GM21717 (cell line): ENCODE results near the gene BCL2L15.

Source experiments
- ATAC-seq: cut with Tn5 transposase; IDR thresholded peaks from one replicate; pipeline ENCODE4 v1.9.1; 2021; ENCODE audit warnings: mild to moderate bottlenecking, moderate library complexity; ENCODE audit not compliant: unreplicated experiment

Gene BCL2L15

DNA sequence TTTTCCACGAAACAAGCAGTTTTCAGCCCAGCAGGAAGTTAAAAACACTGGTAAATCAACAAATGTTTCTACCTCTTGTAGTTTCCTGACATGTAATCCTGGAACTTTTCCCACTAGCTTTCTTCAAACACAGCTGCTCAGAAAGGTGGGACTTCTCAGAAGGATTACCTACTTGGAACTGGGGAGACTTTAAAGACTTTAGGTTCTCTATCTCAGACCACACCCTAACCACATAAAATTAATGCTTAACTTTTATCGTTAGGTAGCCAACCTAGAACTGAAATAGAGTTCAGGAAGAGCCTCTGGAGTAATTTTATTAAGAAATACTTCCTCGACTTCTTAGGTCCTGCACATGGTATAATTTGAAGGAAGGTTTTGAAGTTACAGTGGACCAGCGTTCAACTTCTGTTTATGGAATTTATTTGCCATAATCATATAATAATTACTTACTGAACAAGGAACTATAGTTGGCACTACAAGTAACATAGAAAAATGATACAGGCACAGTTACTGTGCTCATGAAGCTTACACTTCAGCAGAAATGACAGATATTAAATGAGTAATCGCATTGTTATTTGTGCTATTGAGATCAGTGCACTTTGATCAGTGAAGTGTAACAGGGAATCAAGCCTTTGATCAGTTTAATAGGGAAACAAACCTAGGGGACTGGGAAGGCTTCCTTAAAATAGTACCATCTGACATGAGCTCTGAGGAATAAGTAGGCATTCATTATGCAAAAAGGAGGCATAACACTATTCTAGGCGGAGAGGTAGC lies at the start of gene BCL2L15:
TSS of gene BCL2L15 (minus strand) at position 180 of the 774 bp plus-strand sequence. CDS start 206 bp downstream, outside the sequence.
- no peak for ATAC-seq

DNA sequence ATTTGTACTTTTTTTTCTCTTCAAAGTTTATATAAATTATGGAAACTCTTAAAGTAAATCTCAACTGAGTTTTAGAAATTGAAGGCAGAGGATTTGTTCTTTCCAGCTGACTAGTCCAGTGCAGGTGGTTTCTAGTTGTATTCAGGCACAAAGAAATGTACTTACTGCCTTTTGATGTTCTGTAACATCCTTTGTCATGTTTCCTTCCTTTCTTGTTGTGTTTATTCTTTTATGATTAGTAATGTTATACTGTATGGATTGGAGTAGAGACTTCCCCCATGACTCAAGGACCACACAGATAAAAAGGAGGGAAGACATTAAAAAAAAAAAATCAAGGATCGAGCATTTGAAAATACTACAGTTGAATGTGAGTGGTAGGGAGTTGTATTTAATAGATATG lies 49.8 kb upstream of the BCL2L15 start:
- ATAC-seq: no peak

DNA sequence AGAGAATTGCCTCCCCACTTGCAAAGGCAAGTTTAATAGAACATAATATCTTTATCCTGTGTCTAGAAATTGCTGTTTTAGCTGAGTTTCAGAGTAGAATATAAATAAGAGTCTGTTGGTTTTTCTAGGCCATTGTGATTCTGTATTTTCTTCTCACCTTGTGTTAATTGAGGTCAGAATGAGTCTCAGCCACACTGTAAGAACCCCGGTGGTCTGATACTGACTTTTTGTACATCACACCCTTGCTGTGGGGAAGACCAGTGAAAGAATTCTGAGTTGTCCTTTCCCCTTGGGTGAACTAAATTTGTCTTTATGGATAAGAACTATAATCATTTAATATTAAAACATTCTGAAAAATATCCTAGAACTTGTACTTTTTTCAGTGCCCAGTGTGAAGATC lies 48.6 kb upstream of the BCL2L15 start:
- no peak for ATAC-seq

DNA sequence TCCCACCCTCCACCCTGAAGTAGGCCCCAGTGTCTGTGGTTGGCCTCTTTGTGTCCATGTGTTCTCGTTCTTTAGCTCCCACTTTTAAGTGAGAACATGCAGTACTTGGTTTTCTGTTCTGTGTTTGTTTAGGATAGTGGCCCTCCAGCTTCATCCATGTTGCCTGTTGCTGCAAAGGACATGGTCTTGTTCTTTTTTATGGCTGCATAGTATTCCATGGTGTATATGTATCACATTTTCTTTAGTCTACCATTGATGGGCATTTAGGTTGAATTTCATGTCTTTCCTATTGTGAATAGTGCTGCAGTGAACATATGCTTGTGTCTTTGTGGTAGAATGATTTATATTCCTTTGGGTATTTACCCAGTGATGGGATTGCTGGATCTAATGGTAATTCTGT lies 47.8 kb upstream of the BCL2L15 start:
- no peak for ATAC-seq

DNA sequence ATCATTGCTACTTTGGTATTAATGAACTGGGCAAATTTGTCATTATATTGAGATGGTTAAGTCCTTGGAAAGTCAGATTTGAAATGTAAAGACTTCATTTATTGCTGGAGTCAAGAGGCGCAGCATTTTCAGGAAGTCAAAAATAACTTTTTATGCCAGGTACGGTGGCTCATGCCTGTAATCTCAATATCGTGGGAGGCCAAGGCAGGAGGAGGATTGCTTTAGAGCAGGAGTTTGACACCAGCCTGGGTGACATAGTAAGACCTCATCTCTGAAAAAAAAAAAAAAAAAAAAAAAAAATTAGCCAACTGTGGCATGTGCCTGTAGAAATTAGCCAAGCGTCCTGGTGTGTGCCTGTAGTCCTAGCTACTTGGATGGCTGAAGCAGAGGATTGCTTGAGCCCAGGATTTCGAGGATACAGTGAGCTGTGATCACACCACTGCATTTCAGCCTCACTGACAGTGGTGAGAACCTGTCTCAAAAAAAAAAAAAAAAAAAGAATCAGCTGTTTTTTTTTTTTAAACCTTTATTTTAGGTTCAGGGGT lies 47.2 kb upstream of the BCL2L15 start:
- no peak for ATAC-seq

DNA sequence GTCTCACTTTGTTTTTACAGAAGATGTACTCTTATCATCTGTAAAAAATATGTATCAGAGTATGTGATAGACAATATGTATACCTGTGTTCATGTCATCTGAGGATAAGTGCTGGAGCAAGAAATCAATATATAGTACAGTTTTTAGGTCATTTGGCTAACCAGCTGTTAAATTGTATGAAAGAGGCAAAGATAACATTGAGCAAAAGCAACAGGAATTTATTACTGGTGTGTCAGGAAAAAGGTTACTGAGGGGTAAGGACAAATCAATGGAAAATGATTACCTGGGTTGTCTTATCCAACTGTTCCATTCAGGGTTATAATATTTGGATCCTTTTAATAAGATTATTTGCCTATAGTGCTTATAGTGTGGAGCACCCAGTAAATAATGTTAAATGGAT lies 46.6 kb upstream of the BCL2L15 start:
- ATAC-seq: no peak

DNA sequence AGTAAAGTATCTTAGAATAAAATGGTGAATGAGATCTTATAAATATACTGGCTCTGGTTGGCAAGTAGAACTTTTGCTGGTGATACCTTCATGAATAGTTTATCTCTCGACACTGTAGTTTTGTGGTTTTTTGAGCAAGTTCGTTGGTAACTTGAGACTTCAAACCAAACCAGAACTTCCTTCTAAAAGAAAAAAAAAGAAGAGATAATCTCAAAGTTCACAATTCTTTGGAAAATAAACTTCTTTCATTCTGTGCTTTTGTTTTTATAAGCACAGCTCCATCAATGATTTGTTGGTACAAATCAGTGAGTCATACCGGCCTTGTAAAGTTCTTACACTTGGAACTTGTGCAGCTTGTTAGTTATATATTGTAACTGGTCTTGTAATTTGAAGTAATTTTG lies 44.1 kb upstream of the BCL2L15 start:
- no peak for ATAC-seq

DNA sequence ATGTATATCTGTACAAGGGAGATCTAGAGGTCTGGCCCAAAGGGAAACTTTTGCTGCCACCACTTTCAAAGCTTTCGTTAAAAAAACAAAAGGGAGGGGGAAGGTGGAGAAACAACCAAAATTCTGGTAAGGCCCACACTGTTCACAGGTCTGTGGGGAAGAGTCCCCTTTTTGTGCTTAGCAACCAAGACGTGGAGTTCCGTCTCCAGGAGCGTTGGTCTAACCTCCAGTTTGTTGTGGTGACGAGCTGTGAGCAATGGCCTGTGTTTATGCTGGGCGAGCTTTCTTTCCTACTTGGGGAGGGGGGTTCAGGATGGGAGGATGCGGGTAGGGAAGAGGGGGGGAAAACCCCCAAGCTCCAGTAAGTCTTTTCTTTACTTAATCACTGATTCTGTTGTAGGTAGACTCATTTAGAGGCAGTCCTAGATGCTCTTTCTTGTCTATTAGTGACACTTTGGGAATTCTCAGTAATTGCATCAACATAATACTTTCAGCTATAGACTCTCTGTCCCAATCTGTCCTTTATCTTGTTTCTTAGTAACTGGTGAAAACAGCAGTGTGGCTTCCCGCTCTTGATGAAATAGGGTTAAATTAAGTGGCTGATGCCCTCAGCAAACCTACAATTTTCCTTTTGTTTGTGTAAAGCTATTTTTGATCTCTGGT lies 43.2 kb upstream of the BCL2L15 start:
- peak; percentile 39 for ATAC-seq

DNA sequence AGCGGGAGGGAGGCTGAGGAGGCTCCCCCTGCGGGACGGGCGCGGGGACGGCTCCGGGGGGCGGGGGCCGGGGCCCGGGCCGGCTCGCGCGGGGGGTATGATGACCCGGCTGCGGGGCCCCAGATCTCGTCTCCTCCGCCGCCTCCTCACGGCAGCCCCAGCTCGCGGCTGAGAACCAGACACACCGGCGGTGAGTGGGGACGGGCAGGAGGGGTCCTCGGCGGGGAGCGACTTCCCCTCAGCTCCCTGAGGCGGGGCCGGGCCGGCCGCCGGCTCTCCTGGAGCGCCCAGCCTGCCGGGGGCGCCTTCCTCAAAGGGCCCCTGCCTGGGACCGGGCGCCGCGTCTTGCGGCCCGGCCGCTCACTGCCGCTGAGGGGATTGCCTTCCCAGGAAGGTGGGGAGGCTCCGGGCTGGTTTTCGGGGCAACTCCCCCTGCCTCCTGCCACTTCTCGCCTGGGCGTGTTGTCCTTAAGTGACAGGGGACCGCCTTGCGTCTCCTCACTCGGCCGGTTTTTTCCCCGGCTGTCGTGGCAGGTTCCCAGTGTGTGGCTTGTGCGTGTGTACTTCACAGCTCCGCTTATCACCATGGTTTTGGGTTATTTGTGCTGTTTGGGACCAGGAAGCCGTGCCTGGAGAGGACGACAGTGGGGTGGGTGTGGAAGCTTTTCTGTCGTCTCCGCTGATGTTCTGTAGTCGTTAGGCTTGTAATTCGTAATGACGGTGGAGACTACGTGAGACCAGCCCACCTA lies 42.5 kb upstream of the BCL2L15 start:
- peak; percentile 33 for ATAC-seq

DNA sequence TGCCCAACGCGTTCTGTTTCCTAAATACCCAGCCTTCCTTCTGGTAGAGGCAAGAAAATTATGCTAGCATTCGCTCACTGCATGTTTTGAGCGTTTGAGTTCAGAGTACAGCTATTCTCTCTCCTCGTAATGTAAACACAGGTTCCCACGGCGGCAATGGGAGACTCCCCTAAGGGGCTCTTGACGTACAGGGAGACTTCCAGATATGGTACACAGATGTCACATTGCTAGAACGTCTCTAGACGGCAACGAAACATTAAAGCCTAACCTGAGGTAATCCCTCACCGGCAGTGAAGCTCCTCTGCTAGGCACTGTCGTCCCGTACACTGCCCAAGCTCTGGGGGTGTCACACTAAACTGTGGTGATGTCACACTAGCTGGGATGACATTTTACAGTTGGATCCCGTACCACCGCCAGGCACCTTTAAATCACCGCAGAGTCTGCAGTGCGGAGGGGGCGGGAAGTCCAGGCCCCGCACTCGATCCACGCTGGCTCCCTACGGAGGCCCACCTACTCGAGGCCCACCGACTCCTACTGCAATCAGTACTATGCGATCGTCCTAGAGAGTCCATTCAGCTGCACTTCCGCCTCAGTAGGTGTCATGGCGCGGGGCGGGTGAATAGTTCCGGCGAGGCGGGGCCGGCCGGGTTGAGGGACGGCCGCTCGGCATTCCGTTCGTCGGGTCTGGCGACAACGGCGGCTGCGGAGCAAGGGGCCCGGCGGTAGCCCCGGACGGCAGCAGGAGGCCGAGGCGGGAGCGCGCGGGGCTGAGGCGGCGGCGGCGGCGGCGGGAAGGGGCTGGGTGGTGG lies 41.8 kb upstream of the BCL2L15 start, which contains the start of gene HIPK1:
TSS of gene HIPK1 (plus strand) at position 384 of the 809 bp plus-strand sequence.
- ATAC-seq: peak; percentile 70

DNA sequence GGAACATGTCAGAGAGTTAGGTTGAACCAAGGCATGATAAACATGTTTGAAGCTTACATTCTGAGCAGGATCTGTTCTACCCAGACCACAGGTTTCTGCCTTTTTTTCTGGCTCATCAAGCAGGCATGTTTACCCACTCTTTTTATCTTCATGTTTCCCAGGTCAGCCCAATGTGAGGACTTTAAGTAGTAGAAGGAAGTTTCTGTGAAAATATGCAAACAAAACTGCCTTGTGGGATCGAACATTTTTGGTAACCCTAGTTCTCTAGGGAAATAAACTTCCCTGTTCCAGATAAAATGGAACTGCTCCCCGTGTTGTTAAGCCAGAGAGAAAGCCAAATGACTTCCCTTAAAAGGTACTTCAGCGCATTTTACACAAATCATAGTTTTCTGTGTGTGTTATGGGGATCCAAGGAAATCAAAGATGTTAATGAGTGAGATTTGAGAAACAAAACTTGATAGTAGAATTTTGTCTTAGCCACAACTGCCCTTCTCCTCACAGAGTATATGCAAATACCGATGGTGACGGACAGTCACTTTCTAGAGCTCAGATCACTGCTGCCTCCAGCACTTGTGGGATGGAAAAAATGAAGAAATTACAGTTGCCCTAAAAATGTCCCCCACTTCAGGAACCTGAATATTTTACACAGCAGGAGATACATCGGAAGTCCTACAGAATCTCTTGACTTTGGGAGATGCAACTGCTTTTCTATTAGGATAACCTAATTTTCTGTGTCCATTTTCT lies 41.0 kb upstream of the BCL2L15 start:
- peak; percentile 28 for ATAC-seq

DNA sequence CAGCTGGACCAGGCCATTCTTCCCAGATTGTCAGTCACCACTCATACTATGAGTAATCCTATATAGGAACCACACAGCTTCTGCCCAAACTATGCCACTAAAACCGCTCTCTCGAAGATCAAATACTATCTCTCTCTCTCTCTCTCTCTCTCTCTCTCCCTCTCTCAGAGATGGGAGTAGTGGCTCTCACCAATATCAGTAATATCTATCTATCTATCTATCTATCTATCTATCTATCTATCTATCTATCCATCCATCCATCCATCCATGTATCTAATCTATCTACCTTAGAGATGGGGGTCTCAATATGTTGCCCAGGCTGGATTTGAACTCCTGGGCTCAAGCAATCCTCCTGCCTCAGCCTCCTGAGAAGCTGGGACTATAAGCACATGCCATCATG lies 37.1 kb upstream of the BCL2L15 start:
- no peak for ATAC-seq

DNA sequence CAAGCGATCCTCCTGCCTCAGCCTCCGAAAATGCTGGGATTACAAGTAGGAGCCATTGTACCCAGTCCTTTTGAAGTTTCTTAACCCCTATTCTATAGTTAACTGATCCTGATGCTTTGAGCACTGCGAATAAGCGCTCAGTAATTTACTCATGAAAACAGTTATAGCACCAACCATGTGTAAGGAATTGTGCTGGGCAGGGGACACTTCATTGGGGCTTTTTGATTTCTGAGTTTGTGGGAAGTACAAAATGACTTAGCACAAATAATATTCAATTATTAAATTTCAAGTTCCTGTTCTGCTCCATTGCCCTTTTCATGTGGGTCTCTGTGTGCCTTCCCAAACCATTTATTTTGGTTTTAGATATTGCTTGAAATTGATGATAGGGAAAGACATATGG lies 35.6 kb upstream of the BCL2L15 start:
- no peak for ATAC-seq

DNA sequence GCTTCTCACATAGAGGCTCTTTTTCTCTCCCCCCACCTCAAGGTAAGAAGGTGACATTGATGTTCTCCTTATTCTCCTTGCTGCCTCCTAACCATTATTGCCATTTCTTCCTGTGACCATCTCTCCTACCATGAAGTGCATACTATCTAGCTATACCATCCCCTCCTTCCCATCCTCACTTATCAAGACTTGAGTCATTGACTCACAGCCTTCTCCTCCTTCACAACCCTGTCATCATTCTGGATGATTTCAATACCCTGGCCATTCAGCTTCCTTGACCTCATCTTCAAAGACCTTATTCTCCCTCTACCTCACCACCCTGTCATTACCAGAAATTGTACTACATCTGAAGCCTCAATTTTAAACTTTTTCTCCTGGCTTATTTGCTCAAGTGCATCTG lies 30.9 kb upstream of the BCL2L15 start:
- ATAC-seq: no peak

DNA sequence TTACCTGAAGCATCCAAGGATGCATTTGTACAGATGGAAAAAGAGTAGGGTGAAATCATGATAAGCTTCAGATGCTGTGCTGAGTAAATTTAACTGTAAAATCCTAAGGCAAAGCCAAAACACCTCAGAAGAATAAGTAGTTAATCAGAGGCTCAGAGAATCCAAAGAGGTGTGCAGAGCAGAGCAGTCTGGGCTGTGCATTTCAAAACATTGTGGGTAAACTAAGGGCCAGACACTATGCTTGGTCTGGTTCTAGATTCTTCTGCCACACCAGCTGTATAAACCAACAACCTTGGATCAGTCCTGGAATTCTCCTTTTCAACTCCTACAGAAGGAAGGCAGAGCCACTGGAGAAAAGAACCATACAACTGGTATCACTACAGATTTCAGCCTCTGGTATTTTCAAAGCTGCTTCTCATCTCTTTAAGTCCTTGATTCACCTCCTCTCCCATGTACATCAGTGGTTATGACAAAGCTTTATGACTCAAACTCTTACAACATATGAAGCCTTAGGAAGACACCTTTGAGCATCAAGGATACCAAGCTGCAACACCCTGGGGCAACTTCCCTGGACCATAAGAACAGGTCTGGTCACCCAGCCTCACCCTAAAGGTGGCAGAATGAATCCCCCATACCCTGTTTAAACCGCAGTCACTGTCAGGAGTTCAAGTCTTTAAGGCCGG lies 30.2 kb upstream of the BCL2L15 start:
- ATAC-seq: no peak

DNA sequence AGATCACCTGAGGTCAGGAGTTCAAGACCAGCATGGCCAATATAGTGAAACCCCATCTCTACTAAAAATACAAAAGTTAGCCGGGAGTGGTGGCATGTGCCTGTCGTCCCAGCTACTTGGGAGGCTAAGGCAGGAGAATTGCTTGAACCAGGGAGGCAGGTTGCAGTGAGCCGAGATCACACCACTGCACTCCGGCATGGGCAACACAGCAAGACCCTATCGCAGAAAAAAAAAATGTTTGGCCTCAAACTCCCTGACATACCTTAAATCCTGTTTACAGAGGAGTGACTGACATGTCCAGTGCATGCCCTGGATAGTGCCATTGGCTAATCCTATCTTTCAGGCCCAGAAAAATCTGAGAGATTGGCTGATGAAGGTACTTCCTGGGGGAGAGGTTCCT lies 29.6 kb upstream of the BCL2L15 start:
- no peak for ATAC-seq

DNA sequence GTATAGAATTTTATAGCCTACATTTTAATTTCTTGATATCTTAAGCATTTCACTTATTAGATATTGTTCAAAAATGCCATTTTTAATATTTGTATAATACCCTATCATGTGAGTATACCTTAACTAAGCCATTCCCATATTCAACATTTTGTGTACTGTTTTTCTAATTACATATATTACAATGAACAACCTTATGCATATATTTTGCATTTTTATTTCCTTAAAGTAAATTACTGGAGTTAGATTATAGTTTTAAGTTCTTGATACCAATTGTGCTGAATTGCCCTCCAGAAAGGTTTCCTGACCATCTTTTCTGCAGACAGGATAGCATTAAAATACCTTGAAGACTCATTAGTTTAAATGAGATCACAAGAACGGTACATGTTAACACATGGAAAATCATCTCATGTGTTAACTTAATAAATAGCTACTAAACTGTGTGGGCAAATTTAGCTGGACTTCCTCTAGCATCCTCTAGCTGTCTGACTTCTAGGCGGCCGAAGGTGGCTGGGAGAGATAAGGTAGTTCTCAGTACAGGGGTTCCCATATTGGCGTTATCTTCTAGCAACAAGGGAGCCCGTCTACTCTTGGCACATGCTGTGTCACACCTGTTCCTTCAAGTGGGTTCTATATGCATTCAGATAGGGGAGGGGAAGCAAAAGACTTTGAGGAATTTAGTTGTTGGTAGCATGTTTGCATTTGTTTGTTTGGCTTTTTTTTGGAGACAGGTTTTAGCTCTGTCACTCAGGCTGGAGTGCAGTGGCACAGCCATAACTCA lies 26.7 kb upstream of the BCL2L15 start:
- ATAC-seq: no peak

DNA sequence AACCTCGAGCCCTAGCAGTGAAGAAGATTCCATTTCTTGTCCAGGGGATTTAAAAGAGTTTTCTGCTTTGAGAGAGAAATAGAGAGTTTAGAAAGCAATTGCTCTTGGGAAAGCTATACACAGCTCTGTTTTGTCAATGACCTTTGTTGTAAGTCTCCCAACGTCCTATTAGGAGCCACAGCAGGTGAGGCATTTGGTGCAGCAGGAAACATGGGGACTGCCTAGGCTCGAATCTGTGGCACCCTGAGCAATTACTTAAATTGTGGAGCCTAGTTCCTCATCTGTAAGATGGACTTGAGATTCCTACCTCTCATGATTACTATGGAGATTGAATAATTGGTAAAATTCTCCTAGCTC lies 25.9 kb upstream of the BCL2L15 start:
- no peak for ATAC-seq
